GM12875 (cell line): ENCODE measurements around the gene FERMT2.

Experiments used
- H3K4me3 ChIP-seq: one replicate; pipeline ENCODE4 v1.5.1; 2011; ENCODE audit warnings: low read depth, low read length, control low read depth
- CTCF ChIP-seq: IDR thresholded peaks from 2 replicates; pipeline ENCODE4 v1.5.1; 2011; ENCODE audit warnings: low read depth, mild to moderate bottlenecking, control low read depth, inconsistent platforms, low read length, moderate library complexity, borderline replicate concordance; ENCODE audit not compliant: insufficient read depth

FERMT2 gene

GRCh38 chr14:52951681-52952554, 1.1 kb upstream of the FERMT2 start:
- peak overlapping the region; percentile 93 for H3K4me3 ChIP-seq
- no peak for TF ChIP-seq CTCF

GRCh38 chr14:52950410-52950897, 396 bp downstream of the FERMT2 start:
- no peak for TF ChIP-seq CTCF

GRCh38 chr14:52949711-52950409, 990 bp downstream of the FERMT2 start:
- H3K4me3 ChIP-seq = peak overlapping the region; percentile 93

More at GRCh38 chr14:52950410-52950897, 396 bp downstream of the FERMT2 start:
- H3K4me3 ChIP-seq = peak overlapping the region; percentile 93

GRCh38 chr14:52949249-52949648, 1.6 kb downstream of the FERMT2 start:
- no peak for TF ChIP-seq CTCF
- H3K4me3 ChIP-seq = peak overlapping the region; percentile 93

More at GRCh38 chr14:52949711-52950409, 990 bp downstream of the FERMT2 start:
- no peak for TF ChIP-seq CTCF

GRCh38 chr14:52948836-52949235, 2.0 kb downstream of the FERMT2 start:
- peak overlapping the region; percentile 93 for H3K4me3 ChIP-seq
- TF ChIP-seq CTCF = no peak

GRCh38 chr14:52948039-52948438, 2.8 kb downstream of the FERMT2 start:
- H3K4me3 ChIP-seq = no peak overlapping the region
- no peak for TF ChIP-seq CTCF

- H3K4me3 ChIP-seq = no peak overlapping the region
- no peak for TF ChIP-seq CTCF
Observed at GRCh38 chr14:52944254-52944653, 6.6 kb downstream of the FERMT2 start.
